Central memory CD8-positive, alpha-beta T cell (primary cell): Measurements from ENCODE around the gene DEPP1.

ENCODE experiments used
- ATAC-seq: fragments of 150-1000 bp; cut with Tn5 transposase; replicated peaks from 2 replicates; pipeline ENCODE4 v1.10.0; 2022; ENCODE audit warnings: mild to moderate bottlenecking, moderate FRiP score, moderate number of reproducible peaks; ENCODE audit not compliant: poor library complexity, severe bottlenecking; ENCODE audit errors: extremely low read depth
- DNase-seq, 2 donors: peaks; one replicate each; pipeline ENCODE4 v3.0.0; 2021; ENCODE audit warnings: low spot score in 2 of 2
- H3K27ac Mint-ChIP-seq: one replicate; pipeline ENCODE4 v1.8.0; 2022; ENCODE audit warnings: low read depth, mild to moderate bottlenecking, moderate library complexity, mixed read lengths
- H3K27me3 Mint-ChIP-seq: one replicate; pipeline ENCODE4 v1.8.0; 2022; ENCODE audit warnings: mixed read lengths
- H3K36me3 Mint-ChIP-seq: one replicate; pipeline ENCODE4 v1.8.0; 2022; ENCODE audit warnings: mild to moderate bottlenecking, moderate library complexity, mixed read lengths; ENCODE audit not compliant: insufficient read depth
- H3K4me1 Mint-ChIP-seq: one replicate; pipeline ENCODE4 v1.8.0; 2022; ENCODE audit warnings: mixed read lengths
- H3K4me3 Mint-ChIP-seq: one replicate; pipeline ENCODE4 v1.8.0; 2022; ENCODE audit warnings: mild to moderate bottlenecking, moderate library complexity, mixed read lengths
- H3K9me3 Mint-ChIP-seq: one replicate; pipeline ENCODE4 v1.8.0; 2022; ENCODE audit warnings: mixed read lengths

DEPP1 gene

DNA sequence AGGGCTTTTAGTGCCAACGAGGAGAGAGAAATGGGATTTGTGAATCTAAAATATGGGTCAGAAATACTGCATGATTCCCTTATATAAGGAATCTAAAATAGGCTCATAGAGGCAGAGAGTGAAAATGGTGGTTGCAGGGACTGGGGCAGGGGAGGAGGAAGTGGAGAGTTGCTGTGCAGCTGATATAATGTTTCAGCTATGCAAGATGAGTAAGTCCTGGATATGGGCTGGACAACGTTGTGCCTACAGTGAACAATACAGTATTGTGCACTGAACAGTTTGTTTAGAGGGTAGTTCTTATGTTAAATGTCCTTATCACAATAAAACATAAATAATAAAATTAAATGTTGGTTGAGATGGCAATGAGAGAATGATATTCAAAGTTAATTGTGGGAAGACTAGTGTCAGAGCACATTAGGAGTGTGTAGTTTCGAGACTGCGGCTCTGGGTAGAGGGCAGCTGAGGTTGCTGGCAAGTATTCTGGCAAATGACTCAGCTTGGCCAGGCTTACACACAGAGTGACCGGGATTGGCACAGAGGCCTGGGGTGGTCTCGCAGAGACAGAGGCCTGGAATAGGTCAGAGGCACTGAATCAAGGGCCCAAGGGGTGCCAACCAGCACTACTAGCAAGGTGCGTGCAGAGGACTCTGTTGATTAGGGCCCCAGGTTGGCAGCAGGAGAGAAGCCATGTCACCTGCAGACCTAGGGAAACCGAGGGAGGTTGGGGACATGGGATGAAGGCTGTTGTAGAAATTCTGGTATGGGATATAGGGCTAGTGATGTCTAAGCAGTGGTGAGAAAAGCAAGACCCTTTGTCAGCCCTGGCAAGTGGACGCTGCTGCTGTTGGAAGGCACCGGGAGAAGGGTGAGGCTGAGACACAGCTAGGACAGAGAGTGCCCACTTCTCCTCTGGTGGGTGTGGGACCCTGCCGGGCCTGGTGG, 2.8 kb upstream of the DEPP1 start:
- Mint-ChIP-seq H3K27ac (no peak overlapping the region), H3K4me3 (no peak overlapping the region), H3K36me3 (peaks cover 4% of the 10 kb centered on the region), H3K9me3 (no peaks in the 10 kb centered on the region), H3K4me1 (no peaks in the 10 kb centered on the region), H3K27me3 (no peaks in the 10 kb centered on the region)
- no peak for DNase-seq
- ATAC-seq, result no peak

DNA sequence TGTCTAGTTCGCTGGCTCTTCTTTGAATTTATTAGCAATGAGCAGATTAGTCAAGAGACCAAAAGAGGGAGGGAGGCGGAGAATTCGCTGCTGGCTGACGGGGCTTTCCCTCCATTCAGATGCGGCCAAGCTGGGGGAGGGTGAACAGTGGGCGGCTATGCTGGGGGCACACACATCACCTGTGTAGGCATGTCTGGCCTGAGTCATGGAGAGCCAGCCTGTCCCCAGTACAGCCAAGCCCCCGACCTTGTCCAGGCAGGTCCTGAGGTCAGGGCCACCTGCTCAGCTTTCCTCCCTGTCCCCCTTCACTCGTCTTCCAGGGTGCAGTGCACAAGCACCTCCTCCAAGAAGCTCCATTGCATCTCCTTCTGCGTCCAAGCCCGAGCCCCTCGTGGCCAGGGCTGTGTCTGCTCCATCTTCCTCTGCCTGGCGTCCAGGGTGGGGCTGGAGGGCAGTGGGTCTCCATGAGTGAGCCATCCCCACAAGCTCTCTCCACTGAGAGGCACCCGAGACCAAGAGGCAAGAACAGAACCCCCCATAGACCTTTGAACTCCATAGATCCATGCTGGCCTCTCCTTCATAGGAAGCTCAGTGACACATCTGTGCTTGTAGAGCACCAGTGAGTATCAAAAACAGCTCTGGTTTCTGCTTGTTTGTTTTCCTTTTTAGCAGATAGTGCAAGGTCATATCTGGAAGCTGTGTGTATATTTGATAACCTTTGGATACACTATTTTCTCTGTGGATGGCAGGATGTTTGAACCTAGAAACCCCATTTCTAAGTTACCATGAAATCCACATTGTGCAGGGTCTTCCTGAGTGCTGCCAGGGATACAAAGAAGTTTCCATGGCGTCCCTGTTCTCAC, 1.9 kb upstream of the DEPP1 start:
- ATAC-seq (no peak), DNase-seq (no peak)
- no peak overlapping the region for H3K4me3 Mint-ChIP-seq
- peaks cover 2% of the 10 kb centered on the region for H3K36me3 Mint-ChIP-seq
- no peaks in the 10 kb centered on the region for H3K9me3 Mint-ChIP-seq
- H3K27ac Mint-ChIP-seq, result no peak overlapping the region
- no peaks in the 10 kb centered on the region for H3K4me1 Mint-ChIP-seq
- no peaks in the 10 kb centered on the region for H3K27me3 Mint-ChIP-seq

DNA sequence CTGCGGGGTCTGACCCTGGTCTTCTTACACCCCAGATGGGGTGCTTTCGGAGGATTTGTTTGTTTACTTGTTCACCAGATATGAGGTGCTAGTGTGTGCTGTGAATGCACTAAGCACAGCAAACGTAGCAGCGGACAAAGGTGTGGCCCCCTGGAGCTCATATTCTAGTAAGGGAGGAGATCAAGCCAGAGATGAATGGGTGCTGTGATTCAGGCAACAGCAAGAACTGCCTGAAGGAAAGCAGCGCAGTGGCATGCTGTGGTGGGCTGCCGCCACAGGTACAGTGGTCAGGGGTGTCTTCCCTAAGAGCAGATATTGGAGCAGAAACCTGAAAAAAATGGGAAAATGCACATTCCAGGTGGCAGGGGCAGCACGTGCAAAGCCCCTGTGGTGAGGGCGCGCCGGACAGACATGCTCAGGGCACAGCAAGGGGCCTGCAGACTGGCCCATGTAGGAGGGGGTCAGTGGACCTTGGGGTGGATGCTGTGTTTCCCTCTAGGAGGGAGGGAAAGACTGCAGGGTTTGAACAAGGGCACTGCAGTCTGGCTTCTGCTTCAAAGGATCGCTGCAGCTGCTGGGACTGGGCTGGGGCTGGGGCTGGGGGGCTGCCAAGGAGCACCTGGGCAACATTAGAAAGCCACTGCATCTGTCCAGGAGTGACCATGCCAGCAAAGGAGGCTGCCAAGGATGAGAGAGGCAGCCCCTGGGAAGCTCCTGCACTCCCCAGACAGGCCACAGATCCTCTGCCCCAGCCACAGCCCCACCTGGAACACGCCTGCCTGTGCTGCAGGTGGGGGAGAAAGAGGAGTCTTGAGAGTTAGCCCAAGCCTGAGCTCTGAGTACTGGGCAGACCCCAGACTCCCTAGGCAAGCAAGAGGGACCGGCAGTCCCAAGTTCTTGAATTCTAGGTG, 927 bp upstream of the DEPP1 start:
- Mint-ChIP-seq H3K9me3 (no peaks in the 10 kb centered on the region), H3K4me3 (no peak overlapping the region), H3K36me3 (peaks cover 1% of the 10 kb centered on the region), H3K4me1 (no peaks in the 10 kb centered on the region), H3K27ac (no peak overlapping the region), H3K27me3 (no peaks in the 10 kb centered on the region)
- ATAC-seq (no peak), DNase-seq (no peak)

DNA sequence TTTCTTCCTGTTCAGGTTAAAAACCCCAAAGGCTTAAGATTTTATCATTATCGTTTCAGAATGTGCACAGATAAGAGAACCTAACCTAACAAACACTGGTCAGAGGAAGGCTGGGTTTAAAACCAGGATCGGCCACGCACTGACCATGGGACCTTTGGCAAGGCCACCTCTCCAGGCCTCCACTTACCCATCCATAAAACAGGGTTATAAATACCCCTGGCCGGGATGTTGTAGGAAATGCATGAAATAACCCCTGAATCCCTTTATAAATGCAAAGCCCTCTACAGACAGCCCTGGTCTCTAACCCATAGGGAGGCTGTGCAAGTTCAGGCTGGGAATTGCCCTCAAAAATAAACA, 418 bp downstream of the DEPP1 start:
- no peak overlapping the region for H3K4me3 Mint-ChIP-seq
- H3K27ac Mint-ChIP-seq, result no peak overlapping the region
- no peaks in the 10 kb centered on the region for H3K9me3 Mint-ChIP-seq
- ATAC-seq (no peak), DNase-seq (no peak)
- peaks cover 4% of the 10 kb centered on the region for H3K4me1 Mint-ChIP-seq
- H3K36me3 Mint-ChIP-seq, result no peaks in the 10 kb centered on the region
- H3K27me3 Mint-ChIP-seq, result no peaks in the 10 kb centered on the region

DNA sequence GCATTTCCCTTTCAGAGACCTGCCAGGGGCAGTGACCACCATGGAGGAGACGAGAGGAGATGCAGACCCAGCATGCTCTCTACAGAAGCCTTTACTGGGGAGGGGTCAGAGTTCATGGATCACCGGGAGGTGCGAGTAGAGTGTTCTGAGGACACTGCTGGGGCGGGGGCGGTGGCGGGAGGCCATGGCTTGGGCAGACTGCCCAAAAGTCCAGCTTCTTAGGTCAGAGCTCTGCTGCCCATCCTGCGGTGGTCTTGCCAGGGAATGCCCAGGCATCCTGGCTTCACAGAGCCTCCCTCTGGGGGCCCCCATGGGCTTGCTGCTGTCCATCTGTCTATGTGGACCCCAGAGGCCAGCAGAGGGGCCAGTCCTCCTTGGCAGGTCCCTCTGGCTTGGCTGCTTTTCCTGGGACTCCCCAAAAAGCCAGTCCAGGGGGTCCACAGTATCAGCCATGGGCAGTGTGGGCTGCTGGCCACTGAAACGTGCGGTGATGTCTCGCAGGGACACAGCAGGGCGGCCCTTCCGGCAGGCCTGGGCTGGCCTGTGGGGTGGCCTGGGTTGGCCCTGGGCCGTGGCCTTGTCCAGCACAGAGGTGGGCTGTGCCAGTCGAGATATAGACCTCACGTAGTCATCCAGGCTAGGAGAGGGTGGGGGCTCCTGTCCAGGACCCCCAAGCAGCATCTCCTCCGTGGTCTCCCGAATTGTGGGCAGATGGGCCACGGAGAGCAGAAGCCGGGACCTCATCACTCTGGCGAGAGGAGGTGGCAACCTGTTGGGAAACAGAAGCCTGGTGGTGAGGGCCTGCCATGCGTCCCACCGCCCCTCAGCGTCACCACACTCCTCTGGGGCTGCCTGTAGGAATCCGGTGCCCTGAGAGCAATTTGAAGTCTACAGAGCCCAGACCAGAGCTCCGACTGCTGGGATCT, 1.1 kb downstream of the DEPP1 start:
- H3K27me3 Mint-ChIP-seq, result no peaks in the 10 kb centered on the region
- DNase-seq, result no peak
- no peak for ATAC-seq
- peaks cover 5% of the 10 kb centered on the region for H3K4me1 Mint-ChIP-seq
- no peaks in the 10 kb centered on the region for H3K36me3 Mint-ChIP-seq
- H3K4me3 Mint-ChIP-seq, result no peak overlapping the region
- H3K27ac Mint-ChIP-seq, result no peak overlapping the region
- H3K9me3 Mint-ChIP-seq, result no peaks in the 10 kb centered on the region

- no peaks in the 10 kb centered on the region for H3K27me3 Mint-ChIP-seq
- DNase-seq (no peak), ATAC-seq (no peak)
- H3K9me3 Mint-ChIP-seq, result no peaks in the 10 kb centered on the region
- no peak overlapping the region for H3K27ac Mint-ChIP-seq
- H3K4me1 Mint-ChIP-seq, result peaks cover 5% of the 10 kb centered on the region
- no peaks in the 10 kb centered on the region for H3K36me3 Mint-ChIP-seq
- H3K4me3 Mint-ChIP-seq, result no peak overlapping the region
Observed at GRCh38 chr10:44976352-44977198, 2.0 kb downstream of the DEPP1 start.

GRCh38 chr10:44975431-44976331, 2.9 kb downstream of the DEPP1 start:
- Mint-ChIP-seq H3K4me1 (peaks cover 5% of the 10 kb centered on the region), H3K27ac (no peak overlapping the region), H3K36me3 (no peaks in the 10 kb centered on the region), H3K9me3 (no peaks in the 10 kb centered on the region), H3K4me3 (peak overlapping the region; percentile 27), H3K27me3 (no peaks in the 10 kb centered on the region)
- no peak for ATAC-seq
- DNase-seq, result no peak

- H3K27ac Mint-ChIP-seq, result no peak overlapping the region
- no peaks in the 10 kb centered on the region for H3K36me3 Mint-ChIP-seq
- peak overlapping the region; percentile 58 for H3K4me3 Mint-ChIP-seq
- peaks cover 5% of the 10 kb centered on the region for H3K4me1 Mint-ChIP-seq
- DNase-seq (peak; percentile 40 to 53), ATAC-seq (peak; percentile 87)
- H3K27me3 Mint-ChIP-seq, result no peaks in the 10 kb centered on the region
- H3K9me3 Mint-ChIP-seq, result no peaks in the 10 kb centered on the region
Observed at GRCh38 chr10:44974628-44975430, 3.8 kb downstream of the DEPP1 start.

DNA sequence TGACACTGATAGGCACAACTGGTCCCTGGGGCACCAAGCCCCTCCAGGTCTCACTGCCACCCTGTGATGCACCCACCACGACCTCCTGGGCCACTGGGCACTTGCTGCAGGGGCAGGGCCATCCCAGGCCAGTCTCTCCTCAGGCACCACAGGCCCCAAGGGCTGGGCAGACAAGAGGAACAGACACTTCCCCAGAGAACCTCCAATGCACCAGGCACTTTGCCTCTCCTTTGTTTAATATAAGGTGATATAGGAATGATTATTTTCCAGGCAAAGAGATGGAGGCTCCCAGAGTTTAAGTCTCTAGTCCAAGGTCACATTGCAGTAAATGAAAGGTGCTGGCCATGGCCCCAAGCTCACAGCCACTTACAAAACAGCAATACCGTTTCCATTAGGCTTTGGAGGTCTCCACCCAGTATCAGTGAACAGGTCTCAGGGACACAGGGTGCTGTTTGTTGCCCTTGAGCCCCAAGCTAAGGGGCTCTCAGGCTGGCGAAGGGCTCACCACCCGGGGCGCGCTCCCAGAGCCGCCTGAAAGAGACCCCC, 4.5 kb downstream of the DEPP1 start:
- H3K27ac Mint-ChIP-seq, result no peak overlapping the region
- peaks cover 11% of the 10 kb centered on the region for H3K4me1 Mint-ChIP-seq
- ATAC-seq, result no peak
- no peaks in the 10 kb centered on the region for H3K9me3 Mint-ChIP-seq
- no peaks in the 10 kb centered on the region for H3K27me3 Mint-ChIP-seq
- no peaks in the 10 kb centered on the region for H3K36me3 Mint-ChIP-seq
- peak overlapping the region; percentile 58 for H3K4me3 Mint-ChIP-seq
- no peak for DNase-seq
